Testis (tissue), 3 donors: ENCODE measurements around the gene CEP78. TPM values are rescaled to one million over a fixed set of nuclear protein-coding genes. Genes with fewer than 3 reads are reported as not detected.

Source experiments
- DNase-seq: peaks from one replicate; pipeline ENCODE4 v3.0.0-alpha.2; 2019
- H3K27ac ChIP-seq, 2 donors: fragments of 200-600 bp; sonication (generic); one replicate each; pipeline ENCODE4 v1.5.1; 2019
- H3K27me3 ChIP-seq: fragments of 200-600 bp; sonication (generic); one replicate; pipeline ENCODE4 v1.5.1; 2019
- H3K36me3 ChIP-seq: fragments of 200-600 bp; sonication (generic); one replicate; pipeline ENCODE4 v1.5.1; 2017; ENCODE audit warnings: low read depth; ENCODE audit errors: missing control alignments
- H3K4me1 ChIP-seq: fragments of 200-600 bp; sonication (generic); one replicate; pipeline ENCODE4 v1.5.1; 2019
- H3K4me3 ChIP-seq, 2 donors: fragments of 200-600 bp; sonication (generic); one replicate each; pipeline ENCODE4 v1.5.1; 2017 to 2019
- H3K9me3 ChIP-seq: fragments of 200-600 bp; sonication (generic); one replicate; pipeline ENCODE4 v1.5.1; 2017
- CTCF ChIP-seq, 3 experiments: fragments of 450-650 bp in 2 of 3; fragments of 200-600 bp in 1 of 3; sonication (generic) in 1 of 3; IDR thresholded peaks; one replicate each; pipeline ENCODE4 v1.5.1; 2016 to 2019; ENCODE audit warnings: antibody characterized with exemption in 3 of 3, mild to moderate bottlenecking in 2 of 3, moderate library complexity in 1 of 3
- POLR2A ChIP-seq: fragments of 450-650 bp; IDR thresholded peaks from one replicate; pipeline ENCODE4 v1.6.1; 2017; ENCODE audit warnings: antibody characterized with exemption, mild to moderate bottlenecking, moderate library complexity
- WGBS, 2 donors: methylation state at CpG; one replicate each; pipeline ENCODE4 v1.1.5; 2018; 5-methylcytosine and 5-hydroxymethylcytosine counted together
- intact Hi-C: fragments of 100-400 bp; cut with DNase I; formaldehyde crosslinking; loops from one replicate; pipeline ENCODE4 v1.15.1; 2023; ENCODE audit warnings: low total_unique reads
- polyA plus RNA-seq: library from polyadenylated mRNA; stranded (reverse); fragments of 350-450 nt; fragmentation: Illumina TruSeq; extraction: RNeasy Lipid Tissue Mini Kit (QIAGEN cat#74804); gene quantifications from one replicate; pipeline ENCODE4 v1.2.3, GENCODE V29; 2014; ENCODE audit warnings: low read depth, low replicate concordance; ENCODE audit not compliant: insufficient read depth
- total RNA-seq, 2 donors: library from RNA; depleted of rRNA; stranded (reverse); fragments of >200 nt; gene quantifications; one replicate each; pipeline ENCODE4 v1.2.3, GENCODE V29; 2016

The CEP78 gene
- total and polyA plus RNA-seq, 3 donors from 2014 or later, result 28.2 to 50.2 (median 37.4) TPM

GRCh38 chr9:78269784-78270183 lies 33.9 kb downstream of the CEP78 start:
- intact Hi-C loops, result no loop called here
- no peak overlapping the region for H3K4me3 ChIP-seq
- TF ChIP-seq POLR2A, result no peak
- no peak overlapping the region for H3K27ac ChIP-seq
- no peaks in the 10 kb centered on the region for H3K4me1 ChIP-seq
- H3K27me3 ChIP-seq, result no peaks in the 10 kb centered on the region
- no peak for DNase-seq
- no peaks in the 10 kb centered on the region for H3K9me3 ChIP-seq
- H3K36me3 ChIP-seq, result no peaks in the 10 kb centered on the region

GRCh38 chr9:78272307-78272706 lies 36.4 kb downstream of the CEP78 start:
- intact Hi-C loops, result no loop called here
- Histone ChIP-seq H3K4me3 (no peak overlapping the region), H3K36me3 (no peaks in the 10 kb centered on the region), H3K4me1 (no peaks in the 10 kb centered on the region), H3K9me3 (no peaks in the 10 kb centered on the region), H3K27me3 (no peaks in the 10 kb centered on the region), H3K27ac (no peak overlapping the region)
- TF ChIP-seq POLR2A (no peak), CTCF (IDR thresholded peaks at IDR 0.05) (no peak)
- no peak for DNase-seq

GRCh38 chr9:78273761-78274160 lies 37.9 kb downstream of the CEP78 start:
- Histone ChIP-seq H3K4me3 (no peak overlapping the region), H3K27ac (no peak overlapping the region), H3K9me3 (no peaks in the 10 kb centered on the region), H3K4me1 (no peaks in the 10 kb centered on the region), H3K27me3 (no peaks in the 10 kb centered on the region), H3K36me3 (no peaks in the 10 kb centered on the region)
- 78 to 82% methylated on average over 3 of the region's 3 CpGs for WGBS, 2 donors
- intact Hi-C loops, result no loop called here
- DNase-seq, result no peak
- no peak for TF ChIP-seq CTCF (IDR thresholded peaks at IDR 0.05)
- TF ChIP-seq POLR2A, result no peak

GRCh38 chr9:78278177-78278777 lies 42.4 kb downstream of the CEP78 start:
- no peak for DNase-seq
- H3K4me3 ChIP-seq, result no peak overlapping the region
- TF ChIP-seq POLR2A, result no peak
- TF ChIP-seq CTCF (IDR thresholded peaks at IDR 0.05), result no peak
- 63 to 73% methylated on average over 5 of the region's 5 CpGs for WGBS, 2 donors
- no peaks in the 10 kb centered on the region for H3K9me3 ChIP-seq
- no peaks in the 10 kb centered on the region for H3K36me3 ChIP-seq
- no peak overlapping the region for H3K27ac ChIP-seq
- intact Hi-C loops, result no loop called here
- peaks cover 6% of the 10 kb centered on the region for H3K4me1 ChIP-seq
- H3K27me3 ChIP-seq, result no peaks in the 10 kb centered on the region

GRCh38 chr9:78278801-78279200 lies 42.9 kb downstream of the CEP78 start:
- Histone ChIP-seq H3K27me3 (no peaks in the 10 kb centered on the region), H3K36me3 (no peaks in the 10 kb centered on the region), H3K9me3 (no peaks in the 10 kb centered on the region), H3K4me3 (no peak overlapping the region), H3K27ac (no peak overlapping the region), H3K4me1 (peaks cover 6% of the 10 kb centered on the region)
- no peak for DNase-seq
- 52 to 70% methylated on average over 1 of the region's 1 CpG for WGBS, 2 donors
- TF ChIP-seq POLR2A (no peak), CTCF (IDR thresholded peaks at IDR 0.05) (no peak)
- intact Hi-C loops, result no loop called here
